Left lung (tissue), 10 donors: Measurements from ENCODE around the gene GHRL. TPM values are rescaled to one million over a fixed set of nuclear protein-coding genes. Genes with fewer than 3 reads are reported as not detected.

Experiments
- ATAC-seq: fragments of 200-7000 bp; cut with Tn5 transposase; one replicate; pipeline ENCODE4 v1.9.1; 2020; ENCODE audit warnings: moderate library complexity
- DNase-seq, 4 donors: peaks; one replicate each; pipeline ENCODE4 v3.0.0-alpha.2; 2013 to 2020
- H3K27ac ChIP-seq, 2 donors: fragments of 200-600 bp; sonication (generic) in 1 of 2; one replicate each; pipeline versions ENCODE4 v1.5.0 to v1.8.0; 2020 to 2021
- H3K27me3 ChIP-seq, 2 donors: fragments of 200-600 bp; sonication (generic) in 1 of 2; one replicate each; pipeline versions ENCODE4 v1.5.0 to v1.8.0; 2020 to 2021
- H3K36me3 ChIP-seq, 2 donors: fragments of 200-600 bp; sonication (generic) in 1 of 2; one replicate each; pipeline versions ENCODE4 v1.5.0 to v1.8.0; 2020 to 2021
- H3K4me1 ChIP-seq, 2 donors: fragments of 200-600 bp; one replicate each; pipeline ENCODE4 v1.8.0; 2021
- H3K4me3 ChIP-seq, 2 donors: fragments of 200-600 bp; sonication (generic) in 1 of 2; one replicate each; pipeline versions ENCODE4 v1.5.0 to v1.8.0; 2020 to 2021; ENCODE audit warnings: mild to moderate bottlenecking in 1 of 2
- H3K9me3 ChIP-seq, 2 donors: fragments of 200-600 bp; sonication (generic) in 1 of 2; one replicate each; pipeline versions ENCODE4 v1.5.0 to v1.8.0; 2020 to 2021
- CTCF ChIP-seq, 2 donors: fragments of 200-600 bp; sonication (generic) in 1 of 2; IDR thresholded peaks; one replicate each; pipeline versions ENCODE4 v1.5.0 to v1.8.0; 2021; ENCODE audit warnings: antibody characterized with exemption in 2 of 2
- intact Hi-C, 2 donors: fragments of 100-400 bp; cut with DNase I; formaldehyde crosslinking; loops; one replicate each; pipeline versions ENCODE4 v1.11.2 to v1.14.2; 2022
- polyA plus RNA-seq, 6 donors: library from polyadenylated mRNA; unstranded; fragments of 120-200 nt; gene quantifications; one replicate each; pipeline ENCODE4 v1.2.1, GENCODE V29; 2013; ENCODE audit not compliant: insufficient read length in 6 of 6
- total RNA-seq, 2 donors: library from RNA; stranded (reverse); fragmentation: NEBNext Ultra II Directional; extraction: Animal tissue kit (Norgen Biotek cat#: 25700); gene quantifications; one replicate each; pipeline ENCODE4 v1.2.1, GENCODE V29; 2021
- donor health status: DM: no; HTN: yes; CAD: no.
- donor health status: DM: no; HTN: no; CAD: no.

Gene GHRL
- total and polyA plus RNA-seq, 8 donors = 0.17 to 195 (median 114) TPM

DNA sequence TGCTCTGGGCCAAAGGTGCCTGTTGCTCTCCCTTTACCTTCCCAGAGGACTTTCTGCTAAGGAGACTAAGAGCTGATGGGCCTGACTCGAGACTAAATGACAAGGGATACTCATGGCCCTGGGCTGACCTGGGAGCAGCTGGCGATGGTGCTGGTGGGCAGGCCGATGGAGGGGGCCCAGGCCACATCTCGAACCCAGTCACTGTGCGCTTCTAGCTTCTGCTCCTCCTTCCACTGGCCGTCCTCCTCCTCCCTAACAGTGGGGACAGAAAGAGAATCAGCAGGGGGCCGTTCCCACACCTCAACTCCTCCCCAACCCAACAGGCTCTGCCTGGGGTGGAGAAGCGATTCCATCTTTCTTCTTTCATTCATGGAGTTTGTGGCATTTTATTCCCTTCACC is 12.2 kb upstream of the GHRL start:
- intact Hi-C loops = no loop called here
- H3K36me3 ChIP-seq = peaks cover 3 to 99% of the 10 kb centered on the region in 2 donors

DNA sequence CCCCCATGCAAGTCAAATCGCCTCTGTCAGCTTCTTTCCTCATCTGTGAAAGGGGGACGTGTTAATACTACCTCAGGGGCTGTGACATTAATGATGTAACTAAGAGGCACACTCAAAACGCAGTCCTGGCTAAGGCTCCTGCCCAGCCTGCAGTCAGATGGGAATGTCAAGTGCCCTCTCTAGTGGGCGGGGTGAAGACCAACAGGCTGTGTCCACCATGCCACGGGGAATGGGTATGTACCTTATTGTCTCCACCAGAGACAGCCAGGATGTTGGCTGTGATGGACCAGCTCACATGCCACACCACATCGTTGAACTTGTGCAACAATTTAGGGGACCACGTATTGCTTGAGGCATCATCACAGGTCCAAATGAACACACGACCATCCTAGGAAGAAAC is 11.0 kb upstream of the GHRL start:
- no peaks in the 10 kb centered on the region for H3K4me1 ChIP-seq
- peaks cover 3 to 94% of the 10 kb centered on the region in 2 donors for H3K36me3 ChIP-seq
- ATAC-seq (peak; percentile 72), DNase-seq (no peak)
- H3K9me3 ChIP-seq = no peaks in the 10 kb centered on the region
- H3K4me3 ChIP-seq = no peak overlapping the region
- intact Hi-C loops = no loop called here
- TF ChIP-seq CTCF (IDR thresholded peaks at IDR 0.05) = no peak
- H3K27me3 ChIP-seq = no peaks in the 10 kb centered on the region
- no peak overlapping the region for H3K27ac ChIP-seq

More for the DNA sequence above, 12.2 kb upstream of the GHRL start:
- DNase-seq (no peak), ATAC-seq (no peak)
- Histone ChIP-seq H3K4me1 (peaks cover 0 to 5% of the 10 kb centered on the region in 2 donors), H3K27ac (no peak overlapping the region), H3K9me3 (no peaks in the 10 kb centered on the region), H3K27me3 (no peaks in the 10 kb centered on the region), H3K4me3 (no peak overlapping the region)
- TF ChIP-seq CTCF (IDR thresholded peaks at IDR 0.05) = no peak

GRCh38 chr3:10303105-10303504 is 10.4 kb upstream of the GHRL start:
- Histone ChIP-seq H3K27ac (no peak overlapping the region), H3K9me3 (no peaks in the 10 kb centered on the region), H3K4me1 (no peaks in the 10 kb centered on the region), H3K36me3 (peaks cover 3 to 87% of the 10 kb centered on the region in 2 donors), H3K27me3 (no peaks in the 10 kb centered on the region), H3K4me3 (no peak overlapping the region)
- ATAC-seq (no peak), DNase-seq (no peak)
- no peak for TF ChIP-seq CTCF (IDR thresholded peaks at IDR 0.05)
- intact Hi-C loops = no loop called here

GRCh38 chr3:10300087-10300486 is 7.3 kb upstream of the GHRL start:
- Histone ChIP-seq H3K4me1 (no peaks in the 10 kb centered on the region), H3K27ac (no peak overlapping the region), H3K27me3 (no peaks in the 10 kb centered on the region), H3K9me3 (no peaks in the 10 kb centered on the region), H3K4me3 (no peak overlapping the region), H3K36me3 (peaks cover 3 to 78% of the 10 kb centered on the region in 2 donors)
- ATAC-seq (no peak), DNase-seq (no peak)
- intact Hi-C loops = no loop called here
- no peak for TF ChIP-seq CTCF (IDR thresholded peaks at IDR 0.05)

GRCh38 chr3:10299679-10300078 is 6.9 kb upstream of the GHRL start:
- intact Hi-C loops = no loop called here
- ATAC-seq (no peak), DNase-seq (no peak)
- H3K4me3 ChIP-seq = no peak overlapping the region
- H3K36me3 ChIP-seq = peaks cover 3 to 78% of the 10 kb centered on the region in 2 donors
- no peaks in the 10 kb centered on the region for H3K9me3 ChIP-seq
- H3K27ac ChIP-seq = no peak overlapping the region
- TF ChIP-seq CTCF (IDR thresholded peaks at IDR 0.05) = no peak
- no peaks in the 10 kb centered on the region for H3K4me1 ChIP-seq
- no peaks in the 10 kb centered on the region for H3K27me3 ChIP-seq
